GM20000 (cell line): ENCODE results near the gene STIM1.

Source experiments
- DNase-seq: peaks from one replicate; pipeline ENCODE4 v3.0.0; 2012; ENCODE audit warnings: low spot score
- TF ChIP-seq, protein P1 (sequence below): IDR thresholded peaks from 2 replicates; pipeline ENCODE4 v1.5.1; 2012; ENCODE audit warnings: mild to moderate bottlenecking, control low read depth; ENCODE audit errors: extremely low read depth, missing control alignments

STIM1 gene

GRCh38 chr11:3837793-3838192 lies 17.7 kb upstream of the STIM1 start:
- TF ChIP-seq, protein P1, sequence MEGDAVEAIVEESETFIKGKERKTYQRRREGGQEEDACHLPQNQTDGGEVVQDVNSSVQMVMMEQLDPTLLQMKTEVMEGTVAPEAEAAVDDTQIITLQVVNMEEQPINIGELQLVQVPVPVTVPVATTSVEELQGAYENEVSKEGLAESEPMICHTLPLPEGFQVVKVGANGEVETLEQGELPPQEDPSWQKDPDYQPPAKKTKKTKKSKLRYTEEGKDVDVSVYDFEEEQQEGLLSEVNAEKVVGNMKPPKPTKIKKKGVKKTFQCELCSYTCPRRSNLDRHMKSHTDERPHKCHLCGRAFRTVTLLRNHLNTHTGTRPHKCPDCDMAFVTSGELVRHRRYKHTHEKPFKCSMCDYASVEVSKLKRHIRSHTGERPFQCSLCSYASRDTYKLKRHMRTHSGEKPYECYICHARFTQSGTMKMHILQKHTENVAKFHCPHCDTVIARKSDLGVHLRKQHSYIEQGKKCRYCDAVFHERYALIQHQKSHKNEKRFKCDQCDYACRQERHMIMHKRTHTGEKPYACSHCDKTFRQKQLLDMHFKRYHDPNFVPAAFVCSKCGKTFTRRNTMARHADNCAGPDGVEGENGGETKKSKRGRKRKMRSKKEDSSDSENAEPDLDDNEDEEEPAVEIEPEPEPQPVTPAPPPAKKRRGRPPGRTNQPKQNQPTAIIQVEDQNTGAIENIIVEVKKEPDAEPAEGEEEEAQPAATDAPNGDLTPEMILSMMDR = no peak
- DNase-seq = peak; percentile 58

DNA sequence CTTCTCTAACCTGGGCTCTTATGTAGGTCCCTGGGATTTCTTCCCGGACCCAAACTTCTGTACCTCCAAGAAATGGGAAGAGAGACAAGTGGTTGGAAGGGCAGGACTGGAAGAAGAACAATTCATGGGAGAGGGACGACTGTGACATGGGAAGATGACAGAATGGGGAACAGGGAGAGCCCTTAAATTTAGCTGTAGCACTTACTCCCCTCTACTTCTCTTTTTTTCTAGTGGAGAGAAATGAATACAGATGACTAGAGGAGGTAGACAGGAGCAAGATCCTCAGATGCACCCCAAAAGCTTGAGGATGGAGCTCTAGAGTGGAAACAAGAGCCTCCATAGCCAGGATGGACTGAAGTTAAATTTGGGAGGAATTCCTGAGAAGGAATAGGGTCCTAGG lies 17.0 kb upstream of the STIM1 start:
- DNase-seq = peak; percentile 7
- TF ChIP-seq, protein P1 = no peak

GRCh38 chr11:3840004-3840869 lies 15.2 kb upstream of the STIM1 start:
- TF ChIP-seq, protein P1 = no peak
- peak; percentile 36 for DNase-seq

- DNase-seq = peak; percentile 95
- TF ChIP-seq, protein P1 = no peak
Measured at GRCh38 chr11:3840870-3841425, 14.5 kb upstream of the STIM1 start, which contains the start of gene RHOG. Gene RHOG (minus strand): TSS chr11:3840959. CDS start chr11:3828138, 12,821 bp downstream.

DNA sequence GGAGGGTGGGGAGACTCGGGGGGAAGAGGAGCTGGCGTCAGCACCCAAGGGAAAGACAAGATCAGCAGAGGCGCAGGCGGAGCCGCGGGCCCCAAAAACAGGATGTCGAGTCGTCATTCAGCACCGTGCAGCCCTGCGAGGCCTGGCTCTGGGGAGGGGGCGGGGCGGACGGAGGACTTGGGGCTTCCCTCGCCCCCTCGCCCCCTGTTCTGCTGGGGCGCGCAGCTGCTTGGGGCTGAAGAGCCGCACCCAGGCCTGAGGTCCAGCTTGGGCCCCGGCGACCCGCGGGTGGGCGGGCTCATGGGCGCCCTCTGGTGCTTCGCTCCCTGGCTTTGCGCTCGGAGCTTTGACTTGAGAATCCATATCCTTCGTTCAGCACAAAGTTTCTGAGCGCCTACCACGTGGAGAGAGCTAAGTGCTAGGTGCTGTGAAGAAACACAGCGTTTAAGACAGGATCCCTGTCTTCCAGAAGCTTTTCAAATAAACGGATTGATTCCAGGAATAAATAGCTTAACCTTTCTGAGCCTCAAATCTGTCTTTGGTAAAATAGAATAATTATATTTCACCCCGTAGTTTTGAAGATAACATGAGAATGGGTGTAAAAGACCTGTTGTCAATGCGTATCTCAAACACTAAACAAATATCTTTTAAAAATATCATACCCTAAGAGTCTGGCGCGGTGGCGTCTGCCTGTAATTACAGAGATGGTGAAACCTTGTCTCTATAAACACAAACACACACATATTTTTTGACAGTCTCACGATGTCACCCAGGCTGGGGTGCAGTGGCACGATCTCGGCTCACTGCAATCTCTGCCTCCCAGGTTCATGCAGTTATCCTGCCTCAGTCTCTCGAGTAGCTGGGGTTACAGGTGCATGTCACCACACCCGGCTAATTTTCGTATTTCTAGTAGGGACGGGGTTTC lies 13.8 kb upstream of the STIM1 start:
- TF ChIP-seq, protein P1 = peak; percentile 71
- DNase-seq = peak; percentile 90

GRCh38 chr11:3843326-3843725 lies 12.1 kb upstream of the STIM1 start:
- DNase-seq = no peak
- TF ChIP-seq, protein P1 = no peak

- TF ChIP-seq, protein P1 = no peak
- DNase-seq = no peak
Measured at GRCh38 chr11:3845246-3845645, 10.2 kb upstream of the STIM1 start.
